Ovary (tissue), 3 donors: ENCODE results near the gene PAK1.

Experiments
- EP300 ChIP-seq: sonication (generic); formaldehyde crosslinking; IDR thresholded peaks from one replicate; pipeline ENCODE4 v1.6.1; 2017; ENCODE audit warnings: antibody characterized with exemption
- TF ChIP-seq, protein P1 (sequence below), 3 donors: fragments of 450-650 bp in 2 of 3; fragments of 200-600 bp in 1 of 3; IDR thresholded peaks; one replicate each; pipeline versions ENCODE4 v1.5.1 to v1.8.0; 2016 to 2022; ENCODE audit warnings: antibody characterized with exemption in 3 of 3, mild to moderate bottlenecking in 1 of 3
- donor health status: DM: no; HTN: no; CAD: no.

DNA sequence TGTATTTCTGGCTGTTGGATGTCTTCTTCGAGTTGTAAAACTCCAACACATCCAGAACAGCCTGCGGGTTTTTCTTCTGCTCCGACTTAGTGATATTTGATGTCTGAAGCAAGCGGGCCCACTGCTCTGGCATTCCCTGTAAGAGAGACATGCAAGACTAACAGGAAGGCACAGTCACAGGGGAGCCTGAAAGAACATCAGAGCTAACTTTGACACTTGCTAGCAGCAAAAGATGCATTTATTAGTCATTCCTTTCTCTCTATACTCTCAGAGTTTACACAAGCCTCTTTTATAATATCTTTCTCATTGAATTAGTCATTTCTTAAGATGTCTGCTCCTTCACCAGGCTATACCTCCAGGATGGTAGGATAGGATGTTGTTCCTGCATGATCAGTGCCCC lies 94.6 kb downstream of the PAK1 start:
- TF ChIP-seq, protein P1, sequence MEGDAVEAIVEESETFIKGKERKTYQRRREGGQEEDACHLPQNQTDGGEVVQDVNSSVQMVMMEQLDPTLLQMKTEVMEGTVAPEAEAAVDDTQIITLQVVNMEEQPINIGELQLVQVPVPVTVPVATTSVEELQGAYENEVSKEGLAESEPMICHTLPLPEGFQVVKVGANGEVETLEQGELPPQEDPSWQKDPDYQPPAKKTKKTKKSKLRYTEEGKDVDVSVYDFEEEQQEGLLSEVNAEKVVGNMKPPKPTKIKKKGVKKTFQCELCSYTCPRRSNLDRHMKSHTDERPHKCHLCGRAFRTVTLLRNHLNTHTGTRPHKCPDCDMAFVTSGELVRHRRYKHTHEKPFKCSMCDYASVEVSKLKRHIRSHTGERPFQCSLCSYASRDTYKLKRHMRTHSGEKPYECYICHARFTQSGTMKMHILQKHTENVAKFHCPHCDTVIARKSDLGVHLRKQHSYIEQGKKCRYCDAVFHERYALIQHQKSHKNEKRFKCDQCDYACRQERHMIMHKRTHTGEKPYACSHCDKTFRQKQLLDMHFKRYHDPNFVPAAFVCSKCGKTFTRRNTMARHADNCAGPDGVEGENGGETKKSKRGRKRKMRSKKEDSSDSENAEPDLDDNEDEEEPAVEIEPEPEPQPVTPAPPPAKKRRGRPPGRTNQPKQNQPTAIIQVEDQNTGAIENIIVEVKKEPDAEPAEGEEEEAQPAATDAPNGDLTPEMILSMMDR (IDR thresholded peaks at IDR 0.05), result no peak
- no peak for TF ChIP-seq EP300
